Activated T-helper 2 cell treated with anti-CD3 and anti-CD28 coated beads, Interferon-gamma antibody, Interleukin-2, Interleukin-4, amounts not matched to agents 10 μg/mL and 5 μg/mL and 100 μg/mL, durations not matched to agents 14 hours and 24 hours and 36 hours (primary cell): ENCODE results near the gene ABR. TPM values are rescaled to one million over a fixed set of nuclear protein-coding genes. Genes with fewer than 3 reads are reported as not detected.
"Not testable (repeated sequence)": the region's sequence is repeated elsewhere in the genome, so short reads cannot be mapped to it uniquely, and the experiment has no call there.

Source experiments
- DNase-seq: peaks from one replicate; pipeline ENCODE4 v3.0.0; 2021; ENCODE audit warnings: low spot score
- H3K27ac Mint-ChIP-seq: one replicate; pipeline ENCODE4 v1.8.0; 2021; ENCODE audit warnings: mixed read lengths
- H3K27me3 Mint-ChIP-seq: one replicate; pipeline ENCODE4 v1.8.0; 2021; ENCODE audit warnings: low read depth, mixed read lengths
- H3K36me3 Mint-ChIP-seq: one replicate; pipeline ENCODE4 v1.8.0; 2021; ENCODE audit warnings: low read depth, mixed read lengths
- H3K4me1 Mint-ChIP-seq: one replicate; pipeline ENCODE4 v1.8.0; 2021; ENCODE audit warnings: low read depth, mixed read lengths
- H3K4me3 Mint-ChIP-seq: one replicate; pipeline ENCODE4 v1.8.0; 2021; ENCODE audit warnings: low read depth, mild to moderate bottlenecking, moderate library complexity, mixed read lengths
- H3K9me3 Mint-ChIP-seq: one replicate; pipeline ENCODE4 v1.8.0; 2021; ENCODE audit warnings: mixed read lengths
- intact Hi-C: fragments of 100-400 bp; cut with micrococcal nuclease; formaldehyde crosslinking; loops from one replicate; pipeline ENCODE4 v1.15.1; 2023
- total RNA-seq: library from RNA; stranded (reverse); gene quantifications from 2 replicates; pipeline ENCODE4 v1.2.3, GENCODE V29; 2022

ABR gene
- total RNA-seq, 1 donor from 2014 or later: 69.3 TPM

GRCh38 chr17:1110862-1111598 is 68.8 kb downstream of the ABR start:
- Mint-ChIP-seq H3K36me3 (peaks cover 3% of the 10 kb centered on the region), H3K9me3 (no peaks in the 10 kb centered on the region), H3K27me3 (no peaks in the 10 kb centered on the region), H3K4me3 (peak overlapping the region; percentile 49), H3K4me1 (peaks cover 40% of the 10 kb centered on the region), H3K27ac (peak overlapping the region; percentile 42)
- intact Hi-C loops: no loop called here
- no peak for DNase-seq

GRCh38 chr17:1110541-1110861 is 69.3 kb downstream of the ABR start:
- H3K9me3 Mint-ChIP-seq: no peaks in the 10 kb centered on the region
- intact Hi-C loops: no loop called here
- DNase-seq: no peak
- peaks cover 3% of the 10 kb centered on the region for H3K36me3 Mint-ChIP-seq
- H3K4me3 Mint-ChIP-seq: peak overlapping the region; percentile 85
- no peak overlapping the region for H3K27ac Mint-ChIP-seq
- peaks cover 41% of the 10 kb centered on the region for H3K4me1 Mint-ChIP-seq
- H3K27me3 Mint-ChIP-seq: no peaks in the 10 kb centered on the region

- H3K27me3 Mint-ChIP-seq: no peaks in the 10 kb centered on the region
- intact Hi-C loops: no loop called here
- no peaks in the 10 kb centered on the region for H3K9me3 Mint-ChIP-seq
- peaks cover 3% of the 10 kb centered on the region for H3K36me3 Mint-ChIP-seq
- peak overlapping the region; percentile 77 for H3K27ac Mint-ChIP-seq
- no peak for DNase-seq
- peaks cover 35% of the 10 kb centered on the region for H3K4me1 Mint-ChIP-seq
- H3K4me3 Mint-ChIP-seq: peak overlapping the region; percentile 85
These were observed 69.9 kb downstream of the ABR start for GRCh38 chr17:1109606-1110540.

GRCh38 chr17:1108765-1109605 is 70.8 kb downstream of the ABR start:
- Mint-ChIP-seq H3K4me3 (peak overlapping the region; percentile 85), H3K27me3 (no peaks in the 10 kb centered on the region), H3K36me3 (peaks cover 3% of the 10 kb centered on the region), H3K27ac (peak overlapping the region; percentile 71), H3K9me3 (no peaks in the 10 kb centered on the region), H3K4me1 (peaks cover 31% of the 10 kb centered on the region)
- peak; percentile 71 for DNase-seq
- intact Hi-C loops: no loop called here

- H3K36me3 Mint-ChIP-seq: peaks cover 8% of the 10 kb centered on the region
- intact Hi-C loops: no loop called here
- H3K9me3 Mint-ChIP-seq: no peaks in the 10 kb centered on the region
- H3K27ac Mint-ChIP-seq: no peak overlapping the region
- peak overlapping the region; percentile 70 for H3K4me3 Mint-ChIP-seq
- peaks cover 31% of the 10 kb centered on the region for H3K4me1 Mint-ChIP-seq
- no peak for DNase-seq
- no peaks in the 10 kb centered on the region for H3K27me3 Mint-ChIP-seq
These were observed 71.4 kb downstream of the ABR start for GRCh38 chr17:1108478-1108764.

- peak overlapping the region; percentile 47 for H3K27ac Mint-ChIP-seq
- intact Hi-C loops: no loop called here
- H3K4me3 Mint-ChIP-seq: peak overlapping the region; percentile 70
- peaks cover 9% of the 10 kb centered on the region for H3K36me3 Mint-ChIP-seq
- peaks cover 31% of the 10 kb centered on the region for H3K4me1 Mint-ChIP-seq
- H3K27me3 Mint-ChIP-seq: no peaks in the 10 kb centered on the region
- H3K9me3 Mint-ChIP-seq: no peaks in the 10 kb centered on the region
- DNase-seq: no peak
These were observed 71.9 kb downstream of the ABR start for GRCh38 chr17:1107777-1108477.

GRCh38 chr17:1107083-1107776 is 72.6 kb downstream of the ABR start:
- H3K4me1 Mint-ChIP-seq: peaks cover 30% of the 10 kb centered on the region
- peak overlapping the region; percentile 70 for H3K4me3 Mint-ChIP-seq
- H3K27ac Mint-ChIP-seq: no peak overlapping the region
- H3K27me3 Mint-ChIP-seq: no peaks in the 10 kb centered on the region
- peaks cover 11% of the 10 kb centered on the region for H3K36me3 Mint-ChIP-seq
- intact Hi-C loops: no loop called here
- DNase-seq: no peak
- H3K9me3 Mint-ChIP-seq: no peaks in the 10 kb centered on the region

- intact Hi-C loops: no loop called here
- peaks cover 25% of the 10 kb centered on the region for H3K36me3 Mint-ChIP-seq
- no peak for DNase-seq
- H3K27me3 Mint-ChIP-seq: no peaks in the 10 kb centered on the region
- H3K4me1 Mint-ChIP-seq: peaks cover 12% of the 10 kb centered on the region
- H3K4me3 Mint-ChIP-seq: no peak overlapping the region
- H3K9me3 Mint-ChIP-seq: no peaks in the 10 kb centered on the region
- no peak overlapping the region for H3K27ac Mint-ChIP-seq
These were observed 75.6 kb downstream of the ABR start for GRCh38 chr17:1104222-1104621.

GRCh38 chr17:1100382-1100781 is 79.4 kb downstream of the ABR start:
- H3K27me3 Mint-ChIP-seq: no peaks in the 10 kb centered on the region
- peaks cover 39% of the 10 kb centered on the region for H3K36me3 Mint-ChIP-seq
- DNase-seq: no peak
- H3K27ac Mint-ChIP-seq: no peak overlapping the region
- no peaks in the 10 kb centered on the region for H3K9me3 Mint-ChIP-seq
- intact Hi-C loops: no loop called here
- H3K4me1 Mint-ChIP-seq: peaks cover 17% of the 10 kb centered on the region
- no peak overlapping the region for H3K4me3 Mint-ChIP-seq

- no peaks in the 10 kb centered on the region for H3K9me3 Mint-ChIP-seq
- H3K4me1 Mint-ChIP-seq: peaks cover 17% of the 10 kb centered on the region
- no peak for DNase-seq
- intact Hi-C loops: no loop called here
- H3K27me3 Mint-ChIP-seq: no peaks in the 10 kb centered on the region
- H3K27ac Mint-ChIP-seq: no peak overlapping the region
- H3K36me3 Mint-ChIP-seq: peaks cover 47% of the 10 kb centered on the region
- H3K4me3 Mint-ChIP-seq: no peak overlapping the region
These were observed 80.5 kb downstream of the ABR start for GRCh38 chr17:1099242-1099641.

GRCh38 chr17:1097972-1098744 is 81.6 kb downstream of the ABR start:
- H3K4me3 Mint-ChIP-seq, H3K9me3 Mint-ChIP-seq, intact Hi-C loops, H3K27me3 Mint-ChIP-seq, DNase-seq, H3K27ac Mint-ChIP-seq: not testable (repeated sequence)
- Mint-ChIP-seq H3K4me1 (peaks cover 17% of the 10 kb centered on the region), H3K36me3 (peaks cover 49% of the 10 kb centered on the region)
